ENCODE results near the gene GBE1. TPM values are rescaled to one million over a fixed set of nuclear protein-coding genes. Genes with fewer than 3 reads are reported as not detected.
A peak's percentile ranks its signal among the peaks of the same experiment; 100 is the strongest.

Gene GBE1
- total RNA-seq, 1 donor from 2014 or later: 39.2 TPM

DNA sequence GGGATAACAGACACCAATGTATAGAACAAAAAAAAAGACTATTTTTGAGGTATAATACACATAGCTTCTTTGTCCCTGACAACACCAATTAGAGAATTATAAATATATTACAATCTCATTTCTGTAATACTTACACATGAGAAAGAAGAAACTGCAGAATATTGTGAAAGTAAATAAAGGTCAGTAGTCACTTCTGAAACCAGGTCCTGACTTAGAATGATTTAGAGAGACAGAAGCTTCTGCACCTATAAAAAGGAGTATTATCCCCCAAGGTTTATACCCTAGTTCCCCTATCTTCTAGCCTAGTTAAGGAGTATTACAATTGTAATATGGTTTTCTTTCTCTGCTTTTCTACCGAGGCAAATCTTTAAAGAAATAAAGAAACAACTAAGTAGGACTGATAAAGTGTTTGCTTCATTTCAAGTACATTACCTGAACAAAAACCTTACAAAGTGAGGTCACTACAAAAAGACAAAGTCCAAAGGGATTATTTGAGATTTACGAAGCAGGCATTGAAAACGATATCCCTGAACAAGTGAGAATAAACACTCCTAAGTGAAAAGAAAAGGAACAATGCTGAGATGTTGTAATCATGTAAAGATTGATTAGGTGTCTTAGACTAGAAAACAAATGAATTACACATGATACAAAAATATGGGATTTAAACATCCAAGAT is 103.0 kb downstream of the GBE1 start:
- TF ChIP-seq, protein P1, sequence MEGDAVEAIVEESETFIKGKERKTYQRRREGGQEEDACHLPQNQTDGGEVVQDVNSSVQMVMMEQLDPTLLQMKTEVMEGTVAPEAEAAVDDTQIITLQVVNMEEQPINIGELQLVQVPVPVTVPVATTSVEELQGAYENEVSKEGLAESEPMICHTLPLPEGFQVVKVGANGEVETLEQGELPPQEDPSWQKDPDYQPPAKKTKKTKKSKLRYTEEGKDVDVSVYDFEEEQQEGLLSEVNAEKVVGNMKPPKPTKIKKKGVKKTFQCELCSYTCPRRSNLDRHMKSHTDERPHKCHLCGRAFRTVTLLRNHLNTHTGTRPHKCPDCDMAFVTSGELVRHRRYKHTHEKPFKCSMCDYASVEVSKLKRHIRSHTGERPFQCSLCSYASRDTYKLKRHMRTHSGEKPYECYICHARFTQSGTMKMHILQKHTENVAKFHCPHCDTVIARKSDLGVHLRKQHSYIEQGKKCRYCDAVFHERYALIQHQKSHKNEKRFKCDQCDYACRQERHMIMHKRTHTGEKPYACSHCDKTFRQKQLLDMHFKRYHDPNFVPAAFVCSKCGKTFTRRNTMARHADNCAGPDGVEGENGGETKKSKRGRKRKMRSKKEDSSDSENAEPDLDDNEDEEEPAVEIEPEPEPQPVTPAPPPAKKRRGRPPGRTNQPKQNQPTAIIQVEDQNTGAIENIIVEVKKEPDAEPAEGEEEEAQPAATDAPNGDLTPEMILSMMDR (IDR thresholded peaks at IDR 0.05): no peak
- Mint-ChIP-seq H3K4me3 (ENCODE audit: unreplicated experiment) (no peak overlapping the region), H3K36me3 (ENCODE audit: unreplicated experiment) (peaks cover 4% of the 10 kb centered on the region), H3K27me3 (ENCODE audit: unreplicated experiment) (no peaks in the 10 kb centered on the region), H3K4me1 (ENCODE audit: unreplicated experiment) (no peaks in the 10 kb centered on the region), H3K27ac (ENCODE audit: unreplicated experiment) (no peak overlapping the region), H3K9me3 (ENCODE audit: unreplicated experiment) (no peaks in the 10 kb centered on the region)
- DNase-seq (ENCODE audit: extremely low spot score, unreplicated experiment): no peak

DNA sequence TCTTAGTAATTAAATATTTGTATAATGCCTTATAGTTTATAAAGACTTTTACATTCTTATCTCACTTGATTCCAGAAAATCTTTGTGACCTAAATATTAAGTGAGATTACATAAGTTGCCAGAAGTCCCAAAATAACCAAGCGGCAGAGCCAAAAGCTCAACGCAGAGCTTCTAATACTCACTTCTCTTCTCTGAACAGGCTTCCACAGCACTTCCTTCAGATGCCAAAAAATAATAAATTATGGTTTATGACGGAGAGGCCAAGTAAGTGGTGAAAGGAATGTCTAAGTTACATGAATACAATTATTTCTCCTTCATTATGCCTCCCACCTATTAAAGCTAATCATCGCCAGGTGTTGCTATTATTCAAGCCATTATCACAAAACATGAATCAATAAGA is 110.3 kb downstream of the GBE1 start:
- DNase-seq (ENCODE audit: extremely low spot score, unreplicated experiment): no peak
- Mint-ChIP-seq H3K4me3 (ENCODE audit: unreplicated experiment) (no peak overlapping the region), H3K9me3 (ENCODE audit: unreplicated experiment) (no peaks in the 10 kb centered on the region), H3K36me3 (ENCODE audit: unreplicated experiment) (peaks cover 3% of the 10 kb centered on the region), H3K27me3 (ENCODE audit: unreplicated experiment) (no peaks in the 10 kb centered on the region), H3K27ac (ENCODE audit: unreplicated experiment) (no peak overlapping the region), H3K4me1 (ENCODE audit: unreplicated experiment) (no peaks in the 10 kb centered on the region)
- TF ChIP-seq, protein P1 (IDR thresholded peaks at IDR 0.05): no peak

DNA sequence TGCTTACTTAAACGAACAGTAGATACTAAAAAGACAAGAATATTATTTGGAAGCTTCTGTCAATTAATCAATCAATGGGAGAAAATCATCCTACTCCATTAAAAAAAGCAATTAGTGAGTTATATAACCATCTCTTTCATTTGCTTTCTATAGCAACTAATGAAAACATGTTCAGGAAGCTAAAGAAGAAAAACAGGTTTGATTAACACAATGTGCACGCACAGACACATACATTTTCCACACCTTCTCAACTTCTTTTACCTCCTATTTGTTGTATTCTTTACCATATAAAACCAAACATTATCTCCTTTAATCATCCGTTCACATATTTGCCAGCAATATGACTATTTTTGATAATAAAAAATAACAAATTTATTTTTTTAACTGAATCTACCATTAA is 111.3 kb downstream of the GBE1 start:
- DNase-seq (ENCODE audit: extremely low spot score, unreplicated experiment): no peak
- Mint-ChIP-seq H3K36me3 (ENCODE audit: unreplicated experiment) (no peaks in the 10 kb centered on the region), H3K27me3 (ENCODE audit: unreplicated experiment) (no peaks in the 10 kb centered on the region), H3K27ac (ENCODE audit: unreplicated experiment) (no peak overlapping the region), H3K4me1 (ENCODE audit: unreplicated experiment) (no peaks in the 10 kb centered on the region), H3K9me3 (ENCODE audit: unreplicated experiment) (no peaks in the 10 kb centered on the region), H3K4me3 (ENCODE audit: unreplicated experiment) (no peak overlapping the region)
- TF ChIP-seq, protein P1 (IDR thresholded peaks at IDR 0.05): no peak

DNA sequence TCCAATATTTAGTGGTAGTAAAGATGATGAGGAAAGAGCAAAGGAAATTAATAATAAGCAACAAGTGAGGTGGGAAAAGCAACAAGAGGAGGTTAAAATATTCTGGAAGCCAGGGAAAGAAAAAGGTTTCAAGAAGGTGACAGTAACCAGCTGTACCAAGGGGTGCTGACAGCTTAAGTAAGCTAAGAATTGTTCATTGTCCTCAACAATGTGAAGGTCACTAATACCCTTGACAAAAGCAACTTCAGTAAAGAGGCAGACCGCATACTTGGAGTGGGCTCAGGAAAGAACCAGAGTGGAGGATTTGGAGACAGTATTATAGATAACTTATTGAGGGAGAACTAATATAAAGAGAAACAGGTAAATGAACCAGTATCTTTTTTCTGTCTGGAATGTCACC is 116.2 kb downstream of the GBE1 start:
- H3K9me3 Mint-ChIP-seq (ENCODE audit: unreplicated experiment): no peaks in the 10 kb centered on the region
- no peaks in the 10 kb centered on the region for H3K36me3 Mint-ChIP-seq (ENCODE audit: unreplicated experiment)

DNA sequence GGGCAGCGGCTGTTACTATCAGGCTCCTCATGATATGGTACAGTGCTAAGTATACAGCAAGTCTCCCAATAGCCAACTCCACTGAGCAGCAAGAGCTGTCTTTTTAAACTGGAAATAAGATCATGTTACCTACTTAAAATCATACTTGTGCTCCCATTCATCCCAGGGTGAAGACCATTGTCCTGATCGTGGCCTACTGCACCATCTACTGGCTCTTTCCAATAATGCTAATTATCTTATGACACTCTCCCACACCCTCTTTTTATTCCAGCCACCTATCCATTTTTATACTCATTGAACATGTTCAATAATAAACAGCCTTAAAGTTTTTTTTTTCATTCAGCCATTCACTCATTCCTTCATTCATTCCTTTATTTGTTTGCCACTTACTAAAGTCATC is 117.7 kb downstream of the GBE1 start:
- Mint-ChIP-seq H3K27me3 (ENCODE audit: unreplicated experiment) (no peaks in the 10 kb centered on the region), H3K9me3 (ENCODE audit: unreplicated experiment) (no peaks in the 10 kb centered on the region), H3K4me1 (ENCODE audit: unreplicated experiment) (no peaks in the 10 kb centered on the region), H3K27ac (ENCODE audit: unreplicated experiment) (no peak overlapping the region), H3K4me3 (ENCODE audit: unreplicated experiment) (no peak overlapping the region), H3K36me3 (ENCODE audit: unreplicated experiment) (peaks cover 3% of the 10 kb centered on the region)
- DNase-seq (ENCODE audit: extremely low spot score, unreplicated experiment): no peak
- TF ChIP-seq, protein P1 (IDR thresholded peaks at IDR 0.05): peak; percentile 70

More for the DNA sequence above, 116.2 kb downstream of the GBE1 start:
- Mint-ChIP-seq H3K4me3 (ENCODE audit: unreplicated experiment) (no peak overlapping the region), H3K4me1 (ENCODE audit: unreplicated experiment) (no peaks in the 10 kb centered on the region), H3K27ac (ENCODE audit: unreplicated experiment) (no peak overlapping the region), H3K27me3 (ENCODE audit: unreplicated experiment) (no peaks in the 10 kb centered on the region)
- TF ChIP-seq, protein P1 (IDR thresholded peaks at IDR 0.05): no peak
- DNase-seq (ENCODE audit: extremely low spot score, unreplicated experiment): no peak
